MM.1S (cell line): ENCODE results near the gene HFM1.

Source experiments
- CTCF ChIP-seq: fragments of 300-600 bp; sonication (generic); IDR thresholded peaks from 2 replicates; pipeline ENCODE4 v1.5.1; 2016; ENCODE audit warnings: antibody characterized with exemption, low read length, mixed read lengths
- EZH2 ChIP-seq: fragments of 300-600 bp; sonication (generic); optimal IDR thresholded peaks from 2 replicates; pipeline ENCODE3; 2017; ENCODE audit warnings: low read depth, mild to moderate bottlenecking, antibody characterized with exemption, low read length, mixed read lengths

- TF ChIP-seq CTCF (no peak), EZH2 (no peak)
Measured at GRCh38 chr1:91234181-91234580, 170.5 kb downstream of the HFM1 start.
